Endodermal cell (in vitro differentiated cells): ENCODE data around the gene UROD. TPM values are rescaled to one million over a fixed set of nuclear protein-coding genes. Genes with fewer than 3 reads are reported as not detected.

Source experiments
- total RNA-seq, 2 donors: library from RNA; stranded (reverse); fragmentation: NEBNext Ultra II Directional in 1 of 2; extraction: Animal tissue kit (Norgen Biotek cat#: 25700) in 1 of 2; gene quantifications; 2 replicates in 1 of 2; 3 replicates in 1 of 2; pipeline ENCODE4 v1.2.1, GENCODE V29; 2021

UROD gene
- total RNA-seq, 2 donors from 2014 or later = 86.8 to 107 TPM

Other genes with a start within 250 kb of the UROD start
- 1,000 to 10,000 TPM; 2,014 to 2,050 TPM for gene RPS8, start 236.7 kb upstream of the UROD start, total RNA-seq
- 1 to 10 TPM; 1.6 to 2.3 TPM for gene BEST4, start 224.1 kb upstream of the UROD start, total RNA-seq
- 1 to 10 TPM; 3.3 to 9.0 TPM for gene PLK3, start 211.9 kb upstream of the UROD start, total RNA-seq
- gene DYNLT4, start 204.9 kb upstream of the UROD start, total RNA-seq = under 1 TPM in 1 of 2 donors, not detected in 1; 0.64 TPM
- 1 to 10 TPM; 7.4 to 7.9 TPM for gene BTBD19, start 203.7 kb upstream of the UROD start, total RNA-seq
- gene PTCH2, start 169.0 kb upstream of the UROD start, total RNA-seq = 1 to 10 TPM; 1.5 to 1.6 TPM
- 10 to 100 TPM; 24.2 to 27.2 TPM for gene EIF2B3, start 25.7 kb upstream of the UROD start, total RNA-seq
- gene HECTD3, start 930 bp upstream of the UROD start, total RNA-seq = 10 to 100 TPM; 33.2 to 43.7 TPM
- 10 to 100 TPM in 1 of 2 donors, 1 to 10 TPM in 1; 8.8 to 12.3 TPM for gene ZSWIM5, start 194.4 kb downstream of the UROD start, total RNA-seq